ENCODE results near the gene AP1S1.

GRCh38 chr7:101137651-101138212 is 16.5 kb upstream of the AP1S1 start:
- TF ChIP-seq, protein P1, sequence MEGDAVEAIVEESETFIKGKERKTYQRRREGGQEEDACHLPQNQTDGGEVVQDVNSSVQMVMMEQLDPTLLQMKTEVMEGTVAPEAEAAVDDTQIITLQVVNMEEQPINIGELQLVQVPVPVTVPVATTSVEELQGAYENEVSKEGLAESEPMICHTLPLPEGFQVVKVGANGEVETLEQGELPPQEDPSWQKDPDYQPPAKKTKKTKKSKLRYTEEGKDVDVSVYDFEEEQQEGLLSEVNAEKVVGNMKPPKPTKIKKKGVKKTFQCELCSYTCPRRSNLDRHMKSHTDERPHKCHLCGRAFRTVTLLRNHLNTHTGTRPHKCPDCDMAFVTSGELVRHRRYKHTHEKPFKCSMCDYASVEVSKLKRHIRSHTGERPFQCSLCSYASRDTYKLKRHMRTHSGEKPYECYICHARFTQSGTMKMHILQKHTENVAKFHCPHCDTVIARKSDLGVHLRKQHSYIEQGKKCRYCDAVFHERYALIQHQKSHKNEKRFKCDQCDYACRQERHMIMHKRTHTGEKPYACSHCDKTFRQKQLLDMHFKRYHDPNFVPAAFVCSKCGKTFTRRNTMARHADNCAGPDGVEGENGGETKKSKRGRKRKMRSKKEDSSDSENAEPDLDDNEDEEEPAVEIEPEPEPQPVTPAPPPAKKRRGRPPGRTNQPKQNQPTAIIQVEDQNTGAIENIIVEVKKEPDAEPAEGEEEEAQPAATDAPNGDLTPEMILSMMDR (IDR thresholded peaks at IDR 0.05 in 4 of 5, conservative IDR thresholded peaks at IDR 0.05 in 1 of 5), result no peak
- TF ChIP-seq POLR2A (IDR thresholded peaks at IDR 0.05), result no peak

Data from gastrocnemius medialis (tissue), 4 donors.